Keratinocyte (primary cell): ENCODE measurements around the gene VPS37C. TPM values are rescaled to one million over a fixed set of nuclear protein-coding genes. Genes with fewer than 3 reads are reported as not detected.

Source experiments
- DNase-seq: peaks from one replicate; pipeline ENCODE4 v3.0.0-alpha.2; 2011; ENCODE audit warnings: low read depth, missing footprints, low spot score
- FAIRE-seq: peaks from 2 replicates; lab custom pipeline; 2011; peaks lifted over from hg19 to GRCh38; lab: Jason Lieb, UNC
- H2AFZ ChIP-seq: 2 replicates; pipeline ENCODE4 v1.6.0; 2012; ENCODE audit warnings: low read length, control low read depth, inconsistent platforms; ENCODE audit not compliant: control insufficient read depth
- H3K27ac ChIP-seq: 2 replicates; pipeline ENCODE4 v1.5.1; 2011; ENCODE audit warnings: low read length; ENCODE audit not compliant: control insufficient read depth, insufficient read depth
- H3K27me3 ChIP-seq: 3 replicates; pipeline ENCODE4 v1.6.0; 2011; ENCODE audit warnings: low read length; ENCODE audit not compliant: control insufficient read depth, insufficient read depth; ENCODE audit errors: extremely low read depth
- H3K36me3 ChIP-seq, 2 experiments: 2 replicates in 1 of 2; 3 replicates in 1 of 2; pipeline ENCODE4 v1.5.1; 2011; ENCODE audit warnings: low read length in 2 of 2, mild to moderate bottlenecking in 1 of 2; ENCODE audit not compliant: control insufficient read depth in 2 of 2, insufficient read depth in 2 of 2; ENCODE audit errors: extremely low read depth in 1 of 2
- H3K4me1 ChIP-seq: 3 replicates; pipeline ENCODE4 v1.5.1; 2011; ENCODE audit warnings: low read length; ENCODE audit not compliant: control insufficient read depth, insufficient read depth; ENCODE audit errors: extremely low read depth
- H3K4me2 ChIP-seq: 3 replicates; pipeline ENCODE4 v1.6.0; 2011; ENCODE audit warnings: low read depth, low read length; ENCODE audit not compliant: control insufficient read depth, insufficient read depth; ENCODE audit errors: extremely low read depth
- H3K4me3 ChIP-seq, 3 experiments: fragments of 200-600 bp in 1 of 3; sonication (generic) in 1 of 3; 2 replicates in 2 of 3; 3 replicates in 1 of 3; pipeline ENCODE4 v1.5.1; 2011 to 2016; ENCODE audit warnings: low read length in 3 of 3, mild to moderate bottlenecking in 3 of 3, control low read depth in 2 of 3, inconsistent platforms in 1 of 3, low read depth in 1 of 3, mixed read lengths in 1 of 3, mixed run types in 1 of 3, moderate library complexity in 1 of 3; ENCODE audit not compliant: control insufficient read depth in 2 of 3, insufficient read depth in 2 of 3; ENCODE audit errors: extremely low read depth in 1 of 3
- H3K79me2 ChIP-seq: 2 replicates; pipeline ENCODE4 v1.6.0; 2012; ENCODE audit warnings: low read length; ENCODE audit not compliant: control insufficient read depth, insufficient read depth
- H3K9ac ChIP-seq: 3 replicates; pipeline ENCODE4 v1.6.0; 2011; ENCODE audit warnings: low read length; ENCODE audit not compliant: control insufficient read depth, insufficient read depth; ENCODE audit errors: extremely low read depth
- H3K9me1 ChIP-seq: 3 replicates; pipeline ENCODE4 v1.6.0; 2011; ENCODE audit warnings: low read length; ENCODE audit not compliant: control insufficient read depth, insufficient read depth; ENCODE audit errors: extremely low read depth
- H3K9me3 ChIP-seq: 2 replicates; pipeline ENCODE4 v1.5.1; 2012; ENCODE audit warnings: low read depth, low read length; ENCODE audit not compliant: control insufficient read depth
- H4K20me1 ChIP-seq: 3 replicates; pipeline ENCODE4 v1.6.0; 2011; ENCODE audit warnings: low read length; ENCODE audit not compliant: control insufficient read depth, insufficient read depth; ENCODE audit errors: extremely low read depth
- EZH2 ChIP-seq: IDR thresholded peaks from one replicate; pipeline ENCODE4 v1.6.1; 2012; ENCODE audit warnings: inconsistent platforms, mild to moderate bottlenecking, low read length, moderate library complexity
- dilution Hi-C: fragments of 300-500 bp; cut with MboI; formaldehyde crosslinking; loops from one replicate; pipeline ENCODE4 v1.7.0; 2020; ENCODE audit warnings: low sequenced_read_pairs; ENCODE audit not compliant: extremely low pct_ligation_motif_present
- polyA plus RNA-seq, 5 experiments: library from polyadenylated mRNA; depleted of rRNA in 3 of 5; stranded (reverse) in 3 of 5; stranded (forward) in 1 of 5; unstranded in 1 of 5; fragments of >200 nt; gene quantifications; 1 replicate in 1 of 5; 2 replicates in 3 of 5; 3 replicates in 1 of 5; pipeline versions ENCODE4 v1.2.1 to v1.2.3, GENCODE V29; 2011 to 2012; ENCODE audit warnings: missing spikeins in 2 of 5, low read depth in 1 of 5, low replicate concordance in 1 of 5
- TF ChIP-seq, protein P1 (sequence below), 3 experiments: IDR thresholded peaks in 1 of 3; conservative IDR thresholded peaks in 1 of 3; optimal IDR thresholded peaks in 1 of 3; 2 replicates in 2 of 3; 3 replicates in 1 of 3; pipeline versions ENCODE3 to v1.5.1; 2011; ENCODE audit warnings: low read length in 3 of 3, mild to moderate bottlenecking in 3 of 3, moderate library complexity in 2 of 3, control low read depth in 1 of 3, inconsistent platforms in 1 of 3; ENCODE audit not compliant: insufficient read depth in 2 of 3; ENCODE audit errors: extremely low read depth in 1 of 3

Gene VPS37C
- polyA plus RNA-seq, 1 donor (not counting 4 experiments of a cell fraction or from before 2014, with no cell fraction given): 8.0 TPM

- no peaks in the 10 kb centered on the region for H3K9me3 ChIP-seq
- H2AFZ ChIP-seq: no peak overlapping the region
- dilution Hi-C loops: no loop called here
- H3K9me1 ChIP-seq: no peaks in the 10 kb centered on the region
- peaks cover 12% of the 10 kb centered on the region for H3K27me3 ChIP-seq
- DNase-seq (no peak), FAIRE-seq (no peak)
- no peaks in the 10 kb centered on the region for H3K4me1 ChIP-seq
- TF ChIP-seq EZH2: no peak
- TF ChIP-seq, protein P1, sequence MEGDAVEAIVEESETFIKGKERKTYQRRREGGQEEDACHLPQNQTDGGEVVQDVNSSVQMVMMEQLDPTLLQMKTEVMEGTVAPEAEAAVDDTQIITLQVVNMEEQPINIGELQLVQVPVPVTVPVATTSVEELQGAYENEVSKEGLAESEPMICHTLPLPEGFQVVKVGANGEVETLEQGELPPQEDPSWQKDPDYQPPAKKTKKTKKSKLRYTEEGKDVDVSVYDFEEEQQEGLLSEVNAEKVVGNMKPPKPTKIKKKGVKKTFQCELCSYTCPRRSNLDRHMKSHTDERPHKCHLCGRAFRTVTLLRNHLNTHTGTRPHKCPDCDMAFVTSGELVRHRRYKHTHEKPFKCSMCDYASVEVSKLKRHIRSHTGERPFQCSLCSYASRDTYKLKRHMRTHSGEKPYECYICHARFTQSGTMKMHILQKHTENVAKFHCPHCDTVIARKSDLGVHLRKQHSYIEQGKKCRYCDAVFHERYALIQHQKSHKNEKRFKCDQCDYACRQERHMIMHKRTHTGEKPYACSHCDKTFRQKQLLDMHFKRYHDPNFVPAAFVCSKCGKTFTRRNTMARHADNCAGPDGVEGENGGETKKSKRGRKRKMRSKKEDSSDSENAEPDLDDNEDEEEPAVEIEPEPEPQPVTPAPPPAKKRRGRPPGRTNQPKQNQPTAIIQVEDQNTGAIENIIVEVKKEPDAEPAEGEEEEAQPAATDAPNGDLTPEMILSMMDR (optimal IDR thresholded peaks at IDR 0.05 in 1 of 3, IDR thresholded peaks at IDR 0.05 in 1 of 3, conservative IDR thresholded peaks at IDR 0.05 in 1 of 3; ENCODE audit: extremely low read depth in 1 of 3, insufficient read depth in 2 of 3, low read length in 3 of 3): no peak
- H3K36me3 ChIP-seq: no peaks in the 10 kb centered on the region
- no peaks in the 10 kb centered on the region for H4K20me1 ChIP-seq
- H3K9ac ChIP-seq: no peak overlapping the region
- no peak overlapping the region for H3K4me2 ChIP-seq
- no peak overlapping the region for H3K27ac ChIP-seq
- no peaks in the 10 kb centered on the region for H3K79me2 ChIP-seq
- no peak overlapping the region for H3K4me3 ChIP-seq
Observed at GRCh38 chr11:61176446-61176845, 15.2 kb upstream of the VPS37C start.

DNA sequence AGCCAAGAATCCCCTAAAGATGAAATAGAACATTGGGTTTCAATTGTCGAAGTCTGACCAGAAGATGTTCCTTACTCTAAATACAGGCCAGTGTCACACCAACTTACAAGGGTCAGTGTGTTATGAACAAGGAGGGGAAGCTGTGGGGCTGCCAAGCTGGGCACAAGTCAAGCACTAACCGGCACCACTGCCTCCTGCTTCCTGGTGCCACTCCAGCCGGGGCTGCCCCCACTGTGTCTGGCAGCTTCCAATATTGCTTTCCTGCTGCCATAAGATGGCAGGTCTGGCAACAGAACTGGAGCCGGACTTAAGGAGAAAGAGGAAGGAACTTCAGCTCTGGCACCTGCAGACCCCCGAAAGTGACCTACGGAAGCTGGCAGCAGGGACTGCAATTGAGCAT lies 13.7 kb upstream of the VPS37C start:
- no peak for TF ChIP-seq EZH2
- TF ChIP-seq, protein P1 (optimal IDR thresholded peaks at IDR 0.05 in 1 of 3, IDR thresholded peaks at IDR 0.05 in 1 of 3, conservative IDR thresholded peaks at IDR 0.05 in 1 of 3; ENCODE audit: extremely low read depth in 1 of 3, insufficient read depth in 2 of 3, low read length in 3 of 3): no peak
- DNase-seq: no peak
- no peaks in the 10 kb centered on the region for H3K4me1 ChIP-seq
- no peak overlapping the region for H3K9ac ChIP-seq
- no peak overlapping the region for H2AFZ ChIP-seq
- H3K4me3 ChIP-seq: no peak overlapping the region
- dilution Hi-C loops: no loop called here
- no peak overlapping the region for H3K27ac ChIP-seq
- no peaks in the 10 kb centered on the region for H4K20me1 ChIP-seq
- no peaks in the 10 kb centered on the region for H3K79me2 ChIP-seq
- H3K36me3 ChIP-seq: no peaks in the 10 kb centered on the region
- no peak overlapping the region for H3K4me2 ChIP-seq
- no peak for FAIRE-seq
- peaks cover 12% of the 10 kb centered on the region for H3K27me3 ChIP-seq
- H3K9me3 ChIP-seq: no peaks in the 10 kb centered on the region
- no peaks in the 10 kb centered on the region for H3K9me1 ChIP-seq
